Superior temporal gyrus (tissue), 1 donor: ENCODE data around the gene KCNMA1.
A peak's percentile ranks its signal among the peaks of the same experiment; 100 is the strongest.
"Not testable (repeated sequence)": the region's sequence is repeated elsewhere in the genome, so short reads cannot be mapped to it uniquely, and the experiment has no call there.

Experiments used
- DNase-seq: peaks from one replicate; pipeline ENCODE4 v3.0.0-alpha.2; 2016; ENCODE audit errors: extremely low spot score

Gene KCNMA1

GRCh38 chr10:77396290-77396689 lies 241.3 kb downstream of the KCNMA1 start:
- DNase-seq, result no peak

- no peak for DNase-seq
Measured at GRCh38 chr10:77393821-77394501, 243.6 kb downstream of the KCNMA1 start.

- DNase-seq, result no peak
Measured at GRCh38 chr10:77393411-77393810, 244.2 kb downstream of the KCNMA1 start.

- DNase-seq, result no peak
Measured at GRCh38 chr10:77392851-77393250, 244.8 kb downstream of the KCNMA1 start.

- DNase-seq, result no peak
Measured at GRCh38 chr10:77392236-77392721, 245.3 kb downstream of the KCNMA1 start.

GRCh38 chr10:77391605-77392235 lies 245.9 kb downstream of the KCNMA1 start:
- DNase-seq, result peak; percentile 91

- no peak for DNase-seq
Measured at GRCh38 chr10:77390481-77390891, 247.1 kb downstream of the KCNMA1 start.

- no peak for DNase-seq
Measured at GRCh38 chr10:77388571-77389100, 249.0 kb downstream of the KCNMA1 start.

GRCh38 chr10:77387701-77388100 lies 249.9 kb downstream of the KCNMA1 start:
- DNase-seq, result not testable (repeated sequence)

GRCh38 chr10:77387247-77387646 lies 250.4 kb downstream of the KCNMA1 start:
- no peak for DNase-seq

GRCh38 chr10:77386838-77387237 lies 250.8 kb downstream of the KCNMA1 start:
- no peak for DNase-seq

- no peak for DNase-seq
Measured at GRCh38 chr10:77386365-77386764, 251.2 kb downstream of the KCNMA1 start.

GRCh38 chr10:77385315-77385714 lies 252.3 kb downstream of the KCNMA1 start:
- DNase-seq, result no peak

- no peak for DNase-seq
Measured at GRCh38 chr10:77383861-77384553, 253.6 kb downstream of the KCNMA1 start.

GRCh38 chr10:77381750-77382149 lies 255.9 kb downstream of the KCNMA1 start:
- DNase-seq, result no peak

- DNase-seq, result no peak
Measured at GRCh38 chr10:77380723-77381122, 256.9 kb downstream of the KCNMA1 start.

GRCh38 chr10:77380191-77380590 lies 257.4 kb downstream of the KCNMA1 start:
- no peak for DNase-seq

- no peak for DNase-seq
Measured at GRCh38 chr10:77378366-77379349, 258.9 kb downstream of the KCNMA1 start.

GRCh38 chr10:77377678-77378352 lies 259.8 kb downstream of the KCNMA1 start:
- no peak for DNase-seq

GRCh38 chr10:77377034-77377433 lies 260.6 kb downstream of the KCNMA1 start:
- DNase-seq, result no peak

GRCh38 chr10:77374189-77374656 lies 263.4 kb downstream of the KCNMA1 start:
- no peak for DNase-seq
